T-cell (primary cell): ENCODE data around the gene UBA6. TPM values are rescaled to one million over a fixed set of nuclear protein-coding genes. Genes with fewer than 3 reads are reported as not detected.

Experiments
- ATAC-seq, 4 experiments: fragments of 200-7000 bp in 3 of 4; fragments of 150-1000 bp in 1 of 4; cut with Tn5 transposase; replicated peaks in 1 of 4; 1 replicate in 3 of 4; 2 replicates in 1 of 4; pipeline ENCODE4 v1.10.0; 2021; ENCODE audit warnings: moderate library complexity in 3 of 4, mild to moderate bottlenecking in 2 of 4, moderate number of reproducible peaks in 1 of 4
- CTCF ChIA-PET, 2 donors: fragments of 300-600 bp; sonication (Branson Sonifier 250); formaldehyde crosslinking; loops; one replicate each; lab custom pipeline; 2022; ENCODE audit warnings: antibody characterized with exemption in 2 of 2; lab: Charles Lee
- POLR2A ChIA-PET, 2 donors: fragments of 300-600 bp; sonication (Branson Sonifier 250); formaldehyde crosslinking; loops; one replicate each; lab custom pipeline; 2022; ENCODE audit warnings: antibody characterized with exemption in 2 of 2; lab: Charles Lee
- DNase-seq, 35 experiments: peaks; one replicate each; pipeline versions ENCODE4 v3.0.0 to v3.0.0-alpha.2; 2013 to 2023
- H3K27ac ChIP-seq: one replicate; pipeline ENCODE4 v1.5.1; 2013; ENCODE audit warnings: low read length
- H3K27me3 ChIP-seq, 2 experiments: replicated peaks in 1 of 2; 1 replicate in 1 of 2; 2 replicates in 1 of 2; pipeline versions ENCODE4 v1.6.1 to v1.7.0; 2013; ENCODE audit warnings: low read length in 1 of 2, mixed read lengths in 1 of 2; ENCODE audit not compliant: control insufficient read depth in 2 of 2, insufficient read depth in 2 of 2; ENCODE audit errors: extremely low read depth in 1 of 2
- H3K36me3 ChIP-seq, 2 donors: 1 replicate in 1 of 2; 2 replicates in 1 of 2; pipeline versions ENCODE4 v1.6.1 to v1.7.0; 2013; ENCODE audit warnings: low read length in 1 of 2; ENCODE audit not compliant: control insufficient read depth in 2 of 2, insufficient read depth in 1 of 2; ENCODE audit errors: extremely low read depth in 1 of 2
- H3K4me1 ChIP-seq, 2 experiments: 1 replicate in 1 of 2; 2 replicates in 1 of 2; pipeline versions ENCODE4 v1.6.1 to v1.7.0; 2013; ENCODE audit warnings: low read length in 2 of 2, mixed read lengths in 1 of 2; ENCODE audit not compliant: insufficient read depth in 2 of 2, control insufficient read depth in 1 of 2; ENCODE audit errors: extremely low read depth in 1 of 2
- H3K4me3 ChIP-seq, 2 donors: 1 replicate in 1 of 2; 2 replicates in 1 of 2; pipeline versions ENCODE4 v1.5.1 to v1.7.0; 2013; ENCODE audit warnings: mild to moderate bottlenecking in 2 of 2, low read length in 1 of 2, moderate library complexity in 1 of 2; ENCODE audit not compliant: control insufficient read depth in 1 of 2; ENCODE audit errors: extremely low read depth in 1 of 2
- H3K9me3 ChIP-seq: 2 replicates; pipeline ENCODE4 v1.7.0; 2013
- H3K27ac Mint-ChIP-seq, 2 donors: one replicate each; pipeline ENCODE4 v1.8.0; 2020 to 2021; ENCODE audit warnings: mild to moderate bottlenecking in 2 of 2, mixed read lengths in 2 of 2
- H3K27me3 Mint-ChIP-seq, 2 donors: one replicate each; pipeline ENCODE4 v1.8.0; 2021 to 2022; ENCODE audit warnings: mixed read lengths in 2 of 2
- H3K36me3 Mint-ChIP-seq: one replicate; pipeline ENCODE4 v1.8.0; 2021; ENCODE audit warnings: mixed read lengths
- H3K4me1 Mint-ChIP-seq, 3 donors: one replicate each; pipeline ENCODE4 v1.8.0; 2020 to 2022; ENCODE audit warnings: mixed read lengths in 3 of 3, mild to moderate bottlenecking in 1 of 3
- H3K4me3 Mint-ChIP-seq, 3 donors: one replicate each; pipeline ENCODE4 v1.8.0; 2020 to 2022; ENCODE audit warnings: mild to moderate bottlenecking in 3 of 3, mixed read lengths in 3 of 3, moderate library complexity in 3 of 3
- H3K9me3 Mint-ChIP-seq, 3 donors: one replicate each; pipeline ENCODE4 v1.8.0; 2020 to 2022; ENCODE audit warnings: mixed read lengths in 3 of 3
- WGBS: methylation state at CpG from one replicate; pipeline ENCODE4 v1.1.5; 2013; ENCODE audit warnings: missing lambda C conversion rate; ENCODE audit not compliant: insufficient coverage; 5-methylcytosine and 5-hydroxymethylcytosine counted together
- total RNA-seq, 35 experiments: library from RNA in 6 of 35; stranded (reverse) in 6 of 35; fragments of 120-200 nt in 1 of 35; gene quantifications; one replicate each; pipeline versions ENCODE4 v1.2.1 to v1.2.4 and lab custom pipeline; 2013 to 2026

The UBA6 gene
- total RNA-seq, 5 donors from 2014 or later (not counting 1 experiment from before 2014, with no cell fraction given) = 42.3 to 48.4 (median 43.0) TPM

DNA sequence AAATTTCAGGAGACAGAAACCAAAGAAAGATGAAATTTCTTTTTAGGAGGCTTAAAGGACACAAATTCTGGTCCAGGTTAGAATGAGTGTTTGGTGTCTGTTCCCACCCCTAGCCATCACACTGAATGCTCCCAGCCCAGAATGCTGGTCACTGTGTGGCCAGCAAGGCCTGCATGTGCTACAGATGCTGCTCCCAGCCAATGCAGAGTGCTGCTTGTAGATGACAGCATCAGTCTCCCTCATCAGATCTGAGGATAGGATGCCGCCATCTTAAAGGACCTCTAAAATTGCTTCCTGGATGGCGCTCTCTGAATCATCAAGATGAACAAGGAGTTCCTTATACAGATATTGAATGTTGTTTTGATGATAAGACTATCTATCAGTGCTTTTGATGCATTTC is 17.9 kb upstream of the UBA6 start:
- H3K27me3 Mint-ChIP-seq = no peaks in the 10 kb centered on the region
- Histone ChIP-seq H3K4me3 (no peak overlapping the region), H3K27me3 (no peaks in the 10 kb centered on the region), H3K9me3 (no peaks in the 10 kb centered on the region), H3K27ac (no peak overlapping the region), H3K36me3 (peaks cover 8 to 9% of the 10 kb centered on the region in 2 donors), H3K4me1 (no peaks in the 10 kb centered on the region)
- 100% methylated on average over 2 of the region's 2 CpGs for WGBS
- H3K36me3 Mint-ChIP-seq = peaks cover 51% of the 10 kb centered on the region
- CTCF ChIA-PET = no interaction called here
- DNase-seq = no peak
- H3K9me3 Mint-ChIP-seq = peaks cover 0 to 6% (median 0%) of the 10 kb centered on the region in 3 donors
- POLR2A ChIA-PET = no interaction called here
- ATAC-seq = no peak
- no peak overlapping the region for H3K27ac Mint-ChIP-seq
- H3K4me3 Mint-ChIP-seq = no peak overlapping the region
- peaks cover 0 to 6% (median under 1%) of the 10 kb centered on the region in 3 donors for H3K4me1 Mint-ChIP-seq

DNA sequence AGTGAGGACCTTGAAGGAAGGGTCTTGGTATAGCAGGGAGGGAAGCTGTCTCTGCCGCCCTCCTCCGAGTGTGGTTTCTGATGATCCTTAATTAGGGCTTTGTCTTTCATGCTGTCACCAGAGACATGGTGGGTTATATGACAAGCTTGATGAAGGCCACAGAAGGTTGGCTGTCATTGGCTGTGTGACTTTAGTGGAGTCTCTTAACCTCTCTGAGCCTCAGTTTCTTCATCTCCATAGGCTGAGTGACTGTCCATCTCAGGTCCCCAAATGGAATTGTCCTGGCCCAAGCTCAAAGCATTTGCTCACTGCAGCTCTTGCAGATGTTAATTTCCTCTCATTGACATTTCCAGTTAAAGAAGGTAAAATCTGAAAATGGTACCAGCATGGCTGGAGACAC is 16.6 kb upstream of the UBA6 start:
- Histone ChIP-seq H3K36me3 (peaks cover 8 to 9% of the 10 kb centered on the region in 2 donors), H3K4me3 (no peak overlapping the region), H3K27ac (no peak overlapping the region), H3K4me1 (no peaks in the 10 kb centered on the region), H3K27me3 (no peaks in the 10 kb centered on the region), H3K9me3 (no peaks in the 10 kb centered on the region)
- Mint-ChIP-seq H3K4me3 (no peak overlapping the region), H3K9me3 (peaks cover 0 to 6% (median 0%) of the 10 kb centered on the region in 3 donors), H3K4me1 (peaks cover 2 to 12% (median 6%) of the 10 kb centered on the region in 3 donors), H3K36me3 (peaks cover 51% of the 10 kb centered on the region), H3K27ac (no peak overlapping the region), H3K27me3 (no peaks in the 10 kb centered on the region)
- WGBS = 100% methylated on average over 2 of the region's 2 CpGs
- DNase-seq = no peak
- POLR2A ChIA-PET = no interaction called here
- no peak for ATAC-seq
- CTCF ChIA-PET = interaction anchor here in 1 of 2 donors (0.9 kb wide), 1 partner anchor 29 kb away, joined by 3 read pairs; no protein-coding TSS in a partner anchor

DNA sequence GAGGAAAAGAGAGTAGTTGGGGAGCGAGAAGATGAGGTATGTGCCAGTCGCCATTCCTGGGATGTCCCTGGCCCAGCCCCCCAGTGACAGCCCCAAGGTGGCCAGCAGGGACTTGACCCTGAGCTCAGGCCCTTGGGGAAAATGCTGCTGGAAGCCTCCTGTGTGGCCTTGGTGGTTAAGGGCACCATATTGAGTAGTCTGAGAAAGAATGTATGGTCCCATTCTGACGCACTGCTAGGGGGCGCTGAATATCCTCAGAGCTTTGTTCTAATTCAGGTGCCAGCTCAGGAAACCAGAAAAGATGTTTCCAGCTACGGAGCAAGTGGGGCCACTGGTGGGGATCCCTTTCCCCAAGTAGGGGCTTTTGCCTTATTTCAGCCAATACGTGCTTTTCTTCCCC is 14.0 kb upstream of the UBA6 start:
- Histone ChIP-seq H3K9me3 (no peaks in the 10 kb centered on the region), H3K36me3 (peaks cover 0 to 5% of the 10 kb centered on the region in 2 donors), H3K4me3 (no peak overlapping the region), H3K27me3 (no peaks in the 10 kb centered on the region), H3K4me1 (no peaks in the 10 kb centered on the region), H3K27ac (no peak overlapping the region)
- ATAC-seq (no peak), DNase-seq (no peak)
- whole genome bisulfite sequencing = 100% methylated on average over 5 of the region's 6 CpGs
- ChIA-PET CTCF (no interaction called here), POLR2A (no interaction called here)
- Mint-ChIP-seq H3K36me3 (peaks cover 30% of the 10 kb centered on the region), H3K27ac (no peak overlapping the region), H3K9me3 (peaks cover 0 to 3% (median 0%) of the 10 kb centered on the region in 3 donors), H3K27me3 (no peaks in the 10 kb centered on the region), H3K4me3 (no peak overlapping the region), H3K4me1 (peaks cover 13 to 18% (median 17%) of the 10 kb centered on the region in 3 donors)

DNA sequence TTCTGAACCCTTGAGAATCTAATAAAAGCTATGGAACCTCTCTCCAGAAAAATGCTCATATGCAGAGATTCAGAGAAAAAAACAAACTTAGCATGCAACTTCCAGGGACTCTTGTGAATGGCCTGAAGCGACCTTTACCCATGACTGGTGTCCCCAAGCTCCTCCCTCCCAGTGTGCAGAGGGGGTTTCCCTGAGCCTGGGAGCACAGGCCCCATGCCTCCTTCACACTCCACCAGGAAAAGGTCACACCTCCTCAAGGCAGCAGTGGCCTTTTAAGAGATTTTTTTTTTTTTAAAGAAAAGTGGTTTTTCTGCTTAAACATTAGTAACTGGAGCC is 13.3 kb upstream of the UBA6 start:
- ChIA-PET POLR2A (no interaction called here), CTCF (no interaction called here)
- H3K36me3 ChIP-seq = peaks cover 0 to 5% of the 10 kb centered on the region in 2 donors
- no peak overlapping the region for H3K27ac ChIP-seq
- H3K4me1 ChIP-seq = no peaks in the 10 kb centered on the region
- no peaks in the 10 kb centered on the region for H3K27me3 Mint-ChIP-seq
- H3K9me3 ChIP-seq = no peaks in the 10 kb centered on the region
- no peak for DNase-seq
- ATAC-seq = no peak
- no peaks in the 10 kb centered on the region for H3K27me3 ChIP-seq
- H3K4me1 Mint-ChIP-seq = peaks cover 17 to 18% (median 17%) of the 10 kb centered on the region in 3 donors
- no peak overlapping the region for H3K4me3 Mint-ChIP-seq
- H3K9me3 Mint-ChIP-seq = peaks cover 0 to 3% (median 0%) of the 10 kb centered on the region in 3 donors
- no peak overlapping the region for H3K27ac Mint-ChIP-seq
- peaks cover 37% of the 10 kb centered on the region for H3K36me3 Mint-ChIP-seq
- H3K4me3 ChIP-seq = no peak overlapping the region
- WGBS = no CpG with 5 or more reads among the region's 1 CpG

DNA sequence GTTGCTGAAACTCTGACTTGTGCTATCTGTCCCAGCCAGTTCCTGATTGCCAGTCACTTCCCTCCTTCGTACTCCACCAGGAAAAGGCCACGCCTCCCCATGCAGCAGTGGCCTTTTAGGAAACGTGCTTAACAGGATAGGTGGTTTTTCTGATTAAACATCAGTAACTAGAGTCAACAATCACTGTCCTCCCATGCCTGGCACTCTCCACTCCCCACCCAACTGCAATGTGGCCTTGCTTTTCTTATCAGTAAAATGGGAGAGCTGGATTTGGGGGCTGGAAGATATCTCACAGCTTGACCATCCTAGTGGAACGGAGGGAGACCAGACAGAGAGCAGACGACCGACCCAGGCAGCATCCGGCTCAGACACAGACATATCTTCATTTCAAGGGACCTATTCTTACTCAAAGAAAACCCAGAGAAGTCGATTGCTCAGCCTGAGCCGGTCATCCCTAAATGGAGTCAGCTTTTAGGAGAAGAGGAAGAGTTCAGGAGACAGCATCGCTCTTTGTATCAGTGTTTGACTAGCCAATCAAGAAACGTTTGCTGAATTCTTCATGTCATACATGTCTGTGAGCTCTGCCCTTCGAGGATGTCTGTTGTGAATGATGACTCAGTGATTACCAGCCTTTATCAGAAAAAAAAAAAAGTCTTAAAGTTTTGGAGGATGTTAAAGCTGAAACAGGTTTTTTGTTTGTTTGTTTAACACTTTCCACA is 12.7 kb upstream of the UBA6 start:
- no peaks in the 10 kb centered on the region for H3K4me1 ChIP-seq
- no peaks in the 10 kb centered on the region for H3K27me3 ChIP-seq
- Mint-ChIP-seq H3K27ac (peak overlapping the region in 1 of 2 donors; percentile 6), H3K27me3 (no peaks in the 10 kb centered on the region), H3K4me1 (peaks cover 18% of the 10 kb centered on the region in 3 donors), H3K36me3 (peaks cover 38% of the 10 kb centered on the region), H3K4me3 (no peak overlapping the region), H3K9me3 (peaks cover 0 to 3% (median 0%) of the 10 kb centered on the region in 3 donors)
- 83% methylated on average over 5 of the region's 12 CpGs for WGBS
- H3K4me3 ChIP-seq = no peak overlapping the region
- POLR2A ChIA-PET = no interaction called here
- CTCF ChIA-PET = no interaction called here
- peaks cover 0 to 5% of the 10 kb centered on the region in 2 donors for H3K36me3 ChIP-seq
- ATAC-seq (no peak), DNase-seq (no peak)
- H3K27ac ChIP-seq = no peak overlapping the region
- H3K9me3 ChIP-seq = no peaks in the 10 kb centered on the region

DNA sequence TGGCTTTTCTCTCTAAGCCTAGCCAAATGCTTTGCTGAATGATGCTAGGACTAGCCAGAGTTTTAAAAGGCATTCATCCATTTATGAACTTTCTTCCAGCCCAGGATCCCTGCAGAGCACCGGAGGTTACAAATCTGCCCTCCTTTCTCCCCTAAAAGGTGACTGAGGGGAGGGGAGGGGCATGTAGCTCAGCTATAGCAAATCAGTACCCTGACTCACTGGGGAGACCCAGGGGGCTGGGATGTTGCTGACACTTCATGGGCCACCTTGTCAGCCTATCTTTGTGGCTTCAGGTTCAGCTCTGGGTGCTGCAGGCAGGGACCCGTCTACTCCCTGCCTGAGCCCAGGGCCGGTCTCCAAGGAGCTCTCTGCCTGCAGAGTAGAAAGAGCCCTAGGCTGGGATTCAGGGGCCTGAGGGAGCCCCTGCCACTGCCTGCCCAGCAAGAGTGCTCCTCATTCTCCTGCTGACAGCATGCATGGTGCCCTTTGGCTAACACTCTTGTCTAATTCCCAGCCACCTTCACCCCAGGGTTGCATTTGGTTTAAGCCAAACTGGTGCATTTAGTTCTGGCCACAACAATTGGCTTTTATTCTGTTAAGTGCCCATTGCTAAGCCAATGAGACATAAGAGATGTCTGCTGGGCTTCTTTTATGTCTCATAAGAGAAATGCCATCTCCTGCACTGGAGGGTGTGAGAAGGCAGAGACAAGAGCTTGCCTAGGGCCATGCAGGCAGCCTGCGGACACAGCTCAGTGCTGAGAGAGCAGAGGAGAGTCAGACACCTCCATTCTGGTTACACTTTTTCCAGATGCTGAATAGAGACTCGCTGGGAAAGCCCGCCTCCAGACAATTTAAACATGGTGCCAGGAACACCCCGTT is 11.9 kb upstream of the UBA6 start:
- 96% methylated on average over 5 of the region's 7 CpGs for WGBS
- Mint-ChIP-seq H3K27ac (no peak overlapping the region), H3K27me3 (no peaks in the 10 kb centered on the region), H3K9me3 (peaks cover 0 to 3% (median 0%) of the 10 kb centered on the region in 3 donors), H3K4me3 (no peak overlapping the region), H3K36me3 (peaks cover 43% of the 10 kb centered on the region), H3K4me1 (peaks cover 25 to 26% (median 26%) of the 10 kb centered on the region in 3 donors)
- DNase-seq (no peak), ATAC-seq (no peak)
- Histone ChIP-seq H3K4me3 (no peak overlapping the region), H3K27ac (no peak overlapping the region), H3K4me1 (no peaks in the 10 kb centered on the region), H3K9me3 (no peaks in the 10 kb centered on the region), H3K36me3 (peaks cover 0 to 5% of the 10 kb centered on the region in 2 donors), H3K27me3 (no peaks in the 10 kb centered on the region)
- CTCF ChIA-PET = no interaction called here
- POLR2A ChIA-PET = no interaction called here
